K562 (cell line): Measurements from ENCODE around the gene FOXI1. TPM values are rescaled to one million over a fixed set of nuclear protein-coding genes. Genes with fewer than 3 reads are reported as not detected.

ENCODE experiments used
- ATAC-seq: fragments of 200-7000 bp; cut with Tn5 transposase; 3 replicates; pipeline ENCODE4 v1.9.1; 2020; ENCODE audit warnings: moderate library complexity
- BruUV-seq: library from RNA; stranded (reverse); fragments of 400-500 nt; replicated peaks from 2 replicates; lab custom pipeline; 2021; lab: Mats Ljungman, UMichigan
- CTCF ChIA-PET: fragments of 300-600 bp; formaldehyde crosslinking; extraction: SDS; loops from one replicate; lab custom pipeline; 2021; ENCODE audit warnings: low intra/inter-chr PET ratio; lab: Yijun Ruan, JAX
- POLR2A ChIA-PET: fragments of 300-600, 350-650 bp; sonication (Branson Sonifier 250); formaldehyde crosslinking; extraction: SDS; loops from one replicate; lab custom pipeline; 2021; ENCODE audit warnings: antibody characterized with exemption, inconsistent platforms; lab: Yijun Ruan, JAX
- DNase-seq, 4 experiments: peaks; one replicate each; pipeline versions ENCODE4 v3.0.0 to v3.0.0-alpha.2; 2011 to 2018; ENCODE audit warnings: low spot score in 3 of 4, mixed read lengths in 3 of 4; ENCODE audit errors: extremely low read depth in 1 of 4
- FAIRE-seq: peaks from 2 replicates; lab custom pipeline; 2011; peaks lifted over from hg19 to GRCh38; lab: Jason Lieb, UNC
- H2AFZ ChIP-seq: 2 replicates; pipeline ENCODE4 v1.6.0; 2011; ENCODE audit warnings: low read depth, low read length, control low read depth, inconsistent platforms
- H3K27ac ChIP-seq: fragments of 200-600 bp; 3 replicates; pipeline ENCODE4 v1.8.0; 2011; ENCODE audit warnings: low read depth, mild to moderate bottlenecking, control low read depth, inconsistent platforms, low read length, moderate library complexity, mixed read lengths; ENCODE audit errors: extremely low read depth
- H3K27me3 ChIP-seq, 2 experiments: fragments of 300-600 bp in 1 of 2; 2 replicates in 1 of 2; 3 replicates in 1 of 2; pipeline versions ENCODE4 v1.6.0 to v1.8.0; 2011; ENCODE audit warnings: inconsistent platforms in 2 of 2, low read length in 2 of 2, mild to moderate bottlenecking in 1 of 2, mixed read lengths in 1 of 2, moderate library complexity in 1 of 2; ENCODE audit not compliant: control insufficient read depth in 2 of 2, insufficient read depth in 2 of 2
- H3K36me3 ChIP-seq: fragments of 300-600 bp; 3 replicates; pipeline ENCODE4 v1.8.0; 2011; ENCODE audit warnings: mild to moderate bottlenecking, low read length, inconsistent platforms; ENCODE audit not compliant: control insufficient read depth, insufficient read depth
- H3K4me1 ChIP-seq, 2 experiments: fragments of 200-600 bp in 1 of 2; replicated peaks in 1 of 2; 2 replicates in 1 of 2; 3 replicates in 1 of 2; pipeline versions ENCODE4 v1.5.1 to v1.8.0; 2011; ENCODE audit warnings: inconsistent platforms in 2 of 2, low read length in 2 of 2, mild to moderate bottlenecking in 1 of 2, mixed read lengths in 1 of 2, moderate library complexity in 1 of 2; ENCODE audit not compliant: control insufficient read depth in 2 of 2, insufficient read depth in 2 of 2
- H3K4me2 ChIP-seq: 2 replicates; pipeline ENCODE4 v1.6.1; 2011; ENCODE audit warnings: low read length, control low read depth, inconsistent platforms, mixed read lengths; ENCODE audit not compliant: insufficient read depth
- H3K4me3 ChIP-seq: fragments of 200-600 bp; sonication (generic), shearing (Covaris generic); 2 replicates; pipeline ENCODE4 v1.5.1; 2016; ENCODE audit warnings: control low read depth, inconsistent platforms
- H3K79me2 ChIP-seq: fragments of 200-600 bp; 3 replicates; pipeline ENCODE4 v1.8.0; 2011; ENCODE audit warnings: low read length, inconsistent platforms; ENCODE audit not compliant: control insufficient read depth, insufficient read depth
- H3K9ac ChIP-seq, 2 experiments: 2 replicates each; pipeline versions ENCODE4 v1.6.0 to v1.6.1; 2011; ENCODE audit warnings: low read depth in 2 of 2, low read length in 2 of 2, control low read depth in 1 of 2, inconsistent platforms in 1 of 2, mild to moderate bottlenecking in 1 of 2, mixed read lengths in 1 of 2; ENCODE audit not compliant: insufficient read depth in 1 of 2
- H3K9me1 ChIP-seq: one replicate; pipeline ENCODE4 v1.6.0; 2011; ENCODE audit warnings: inconsistent platforms, mild to moderate bottlenecking, low read length, moderate library complexity; ENCODE audit not compliant: control insufficient read depth, insufficient read depth
- H3K9me3 ChIP-seq: replicated peaks from 2 replicates; pipeline ENCODE4 v1.5.1; 2011; ENCODE audit warnings: low read depth, low read length, inconsistent platforms; ENCODE audit not compliant: control insufficient read depth, insufficient read depth
- H4K20me1 ChIP-seq: replicated peaks from 2 replicates; pipeline ENCODE4 v1.6.1; 2011; ENCODE audit warnings: low read length, inconsistent platforms, mixed read lengths; ENCODE audit not compliant: control insufficient read depth, insufficient read depth
- RBM39 ChIP-seq: fragments of 200-400 bp; formaldehyde crosslinking; optimal IDR thresholded peaks from 2 replicates; pipeline ENCODE3; 2018; ENCODE audit warnings: low read depth, low read length
- THRAP3 ChIP-seq: fragments of 450-650 bp; IDR thresholded peaks from 2 replicates; pipeline ENCODE4 v1.6.1; 2016; ENCODE audit warnings: mild to moderate bottlenecking, inconsistent platforms, borderline replicate concordance
- TRIM24 ChIP-seq, 2 experiments: fragments of 450-650 bp; IDR thresholded peaks; 2 replicates each; pipeline ENCODE4 v1.6.1; 2016
- U2AF2 ChIP-seq: fragments of 200-400 bp; formaldehyde crosslinking; optimal IDR thresholded peaks from 2 replicates; pipeline ENCODE3; 2017; ENCODE audit warnings: low read depth, mild to moderate bottlenecking, low read length
- ZNF224 ChIP-seq: sonication (generic); formaldehyde crosslinking; IDR thresholded peaks from 2 replicates; pipeline ENCODE4 v1.8.0; 2022; ENCODE audit warnings: mild to moderate bottlenecking, missing genetic modification reagents
- ZNF707 ChIP-seq: fragments of 250-450 bp; sonication (Bioruptor Pico); conservative IDR thresholded peaks from 2 replicates; pipeline ENCODE4 v1.8.0; 2022; ENCODE audit warnings: inconsistent platforms, mild to moderate bottlenecking, moderate library complexity
- WGBS: fragments of 100-300 bp; shearing (Covaris generic); methylation state at CpG from one replicate; pipeline ENCODE4 v1.1.6; 2016; ENCODE audit warnings: low coverage, mixed read lengths; ENCODE audit not compliant: insufficient coverage; ENCODE audit errors: missing lambda C conversion rate; 5-methylcytosine and 5-hydroxymethylcytosine counted together
- in situ Hi-C: fragments of 300-500 bp; cut with MboI; formaldehyde crosslinking; loops from 4 replicates; pipeline ENCODE4 v1.15.0; 2018; ENCODE audit warnings: inconsistent platforms, mixed read lengths
- intact Hi-C: fragments of 100-400 bp; cut with micrococcal nuclease; formaldehyde crosslinking; loops from 2 replicates; pipeline ENCODE4 v1.14.2; 2022
- polyA plus RNA-seq, 8 experiments: library from polyadenylated mRNA; depleted of rRNA in 4 of 8; stranded (reverse) in 5 of 8; unstranded in 3 of 8; fragments of >200 nt; fragmentation: Nextera tagmentation in 2 of 8; fragmentation: Illumina TruSeq in 1 of 8; extraction: Ambion mirVana in 2 of 8; extraction: Trizol in 1 of 8; gene quantifications; 2 replicates each; pipeline versions ENCODE4 v1.2.1 to v1.2.3, GENCODE V29; 2011 to 2014; ENCODE audit warnings: inconsistent platforms in 1 of 8, missing spikeins in 1 of 8
- total RNA-seq, 7 experiments: library from RNA; depleted of rRNA in 6 of 7; stranded (reverse); fragments of >200 nt in 6 of 7; fragmentation: Illumina TruSeq in 2 of 7; extraction: Trizol in 2 of 7; gene quantifications; 2 replicates each; pipeline versions ENCODE4 v1.2.1 to v1.2.3, GENCODE V29; 2011 to 2021; ENCODE audit warnings: low replicate concordance in 1 of 7
- TF ChIP-seq, protein P1 (sequence below): sonication (generic); formaldehyde crosslinking; IDR thresholded peaks from 2 replicates; pipeline ENCODE4 v1.4.0; 2020; ENCODE audit warnings: mild to moderate bottlenecking, missing genetic modification reagents

Gene FOXI1
- total and polyA plus RNA-seq, 9 of the 15 experiments (the other 6 are each of a cell fraction or from before 2014, with no cell fraction given): not detected

DNA sequence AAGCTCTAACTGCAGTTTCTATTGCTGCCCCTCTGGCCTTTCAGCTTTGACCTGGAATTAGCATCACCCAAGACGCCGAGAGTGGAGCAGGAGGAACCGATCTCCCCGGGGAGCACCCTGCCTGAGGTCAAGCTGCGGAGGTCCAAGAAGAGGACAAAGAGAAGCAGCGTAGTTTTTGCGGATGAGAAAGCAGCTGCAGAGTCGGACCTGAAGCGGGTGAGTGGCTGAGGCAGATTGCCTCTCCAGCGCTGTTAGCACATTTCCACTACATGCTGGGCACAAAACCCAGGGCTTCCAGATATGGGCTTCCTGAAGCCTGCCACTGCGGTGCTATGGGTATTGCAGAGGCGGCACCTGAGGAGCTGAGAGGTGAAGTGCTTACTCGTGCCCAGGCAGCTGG lies 26.8 kb upstream of the FOXI1 start:
- no peak overlapping the region for H2AFZ ChIP-seq
- H3K79me2 ChIP-seq: no peaks in the 10 kb centered on the region

DNA sequence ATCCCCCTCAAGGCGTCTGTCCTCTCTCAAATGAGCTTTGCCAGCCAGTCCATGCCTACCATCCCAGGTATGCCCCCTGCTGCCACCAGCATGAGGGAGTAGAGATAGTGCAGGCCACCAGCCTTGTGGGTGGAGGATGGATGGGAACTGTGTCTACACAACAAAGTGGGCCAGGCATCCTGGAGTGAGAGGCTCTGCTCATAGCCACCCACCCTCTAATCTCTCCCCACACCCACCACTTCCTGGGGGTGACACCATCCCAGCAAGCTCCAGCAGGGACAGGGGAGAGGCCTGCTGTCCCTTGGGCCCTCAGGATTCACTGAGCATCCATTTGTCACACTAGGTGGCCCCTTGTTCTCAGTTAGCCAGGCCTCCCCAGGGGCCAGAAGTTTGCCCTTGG lies 25.5 kb upstream of the FOXI1 start:
- FAIRE-seq: no peak
- Histone ChIP-seq H3K4me3 (no peak overlapping the region), H3K4me1 (no peaks in the 10 kb centered on the region), H3K9me3 (no peaks in the 10 kb centered on the region), H3K79me2 (no peaks in the 10 kb centered on the region), H3K9ac (0 out of 4 replicates have a peak overlapping the region, but pooled peaks of 1 of the 2 experiments have one; percentile 2), H3K9me1 (no peaks in the 10 kb centered on the region), H3K27me3 (no peaks in the 10 kb centered on the region; a peak in 1 of 5 replicates), H3K36me3 (no peaks in the 10 kb centered on the region), H3K4me2 (no peak overlapping the region), H3K27ac (no peak overlapping the region), H2AFZ (no peak overlapping the region), H4K20me1 (no peaks in the 10 kb centered on the region; the same call in 1 of the 2 replicates)
- in situ Hi-C loops: no loop called here
- ChIA-PET POLR2A (no interaction called here), CTCF (no interaction called here)
- no peak for ATAC-seq
- intact Hi-C loops: no loop called here
- no TSS peak for BruUV-seq
- no CpG with 5 or more reads among the region's 1 CpG for WGBS
- no peak for DNase-seq
- no peak for TF ChIP-seq ZNF707 (CRISPR knock-in tag)
- TF ChIP-seq ZNF224 (CRISPR knock-in tag): no peak
- TF ChIP-seq U2AF2: no peak
- no peak for TF ChIP-seq RBM39
- no peak for TF ChIP-seq TRIM24 (IDR thresholded peaks at IDR 0.05)
- TF ChIP-seq, protein P1, sequence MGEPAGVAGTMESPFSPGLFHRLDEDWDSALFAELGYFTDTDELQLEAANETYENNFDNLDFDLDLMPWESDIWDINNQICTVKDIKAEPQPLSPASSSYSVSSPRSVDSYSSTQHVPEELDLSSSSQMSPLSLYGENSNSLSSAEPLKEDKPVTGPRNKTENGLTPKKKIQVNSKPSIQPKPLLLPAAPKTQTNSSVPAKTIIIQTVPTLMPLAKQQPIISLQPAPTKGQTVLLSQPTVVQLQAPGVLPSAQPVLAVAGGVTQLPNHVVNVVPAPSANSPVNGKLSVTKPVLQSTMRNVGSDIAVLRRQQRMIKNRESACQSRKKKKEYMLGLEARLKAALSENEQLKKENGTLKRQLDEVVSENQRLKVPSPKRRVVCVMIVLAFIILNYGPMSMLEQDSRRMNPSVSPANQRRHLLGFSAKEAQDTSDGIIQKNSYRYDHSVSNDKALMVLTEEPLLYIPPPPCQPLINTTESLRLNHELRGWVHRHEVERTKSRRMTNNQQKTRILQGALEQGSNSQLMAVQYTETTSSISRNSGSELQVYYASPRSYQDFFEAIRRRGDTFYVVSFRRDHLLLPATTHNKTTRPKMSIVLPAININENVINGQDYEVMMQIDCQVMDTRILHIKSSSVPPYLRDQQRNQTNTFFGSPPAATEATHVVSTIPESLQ (CRISPR knock-in tag): no peak

More for the DNA sequence above, 26.8 kb upstream of the FOXI1 start:
- no peak overlapping the region for H3K4me3 ChIP-seq
- H3K27ac ChIP-seq: no peak overlapping the region
- BruUV-seq: no TSS peak
- no peak for ATAC-seq
- in situ Hi-C loops: no loop called here
- no peaks in the 10 kb centered on the region; the same call in 1 of the 2 replicates for H4K20me1 ChIP-seq
- no peak overlapping the region for H3K4me2 ChIP-seq
- no peaks in the 10 kb centered on the region for H3K4me1 ChIP-seq
- WGBS: 17% methylated on average over 13 of the region's 13 CpGs
- FAIRE-seq: no peak
- no peaks in the 10 kb centered on the region for H3K9me3 ChIP-seq
- H3K36me3 ChIP-seq: no peaks in the 10 kb centered on the region
- intact Hi-C loops: no loop called here
- POLR2A ChIA-PET: interaction anchor here (0.6 to 1.1 kb wide), 2 partner anchors 8 to 274 kb away, joined by 3 read pairs; no protein-coding TSS in a partner anchor
- DNase-seq: no peak
- no peak overlapping the region for H3K9ac ChIP-seq
- H3K27me3 ChIP-seq: no peaks in the 10 kb centered on the region; a peak in 1 of 5 replicates
- H3K9me1 ChIP-seq: no peaks in the 10 kb centered on the region
- CTCF ChIA-PET: no interaction called here
- no peak for TF ChIP-seq THRAP3
- TF ChIP-seq, all 486 proteins: peak for 0
